ENCODE results near the gene CEP72. TPM values are rescaled to one million over a fixed set of nuclear protein-coding genes. Genes with fewer than 3 reads are reported as not detected.

The CEP72 gene
- total RNA-seq, 1 experiment from 2014 or later: 24.8 TPM

- no peaks in the 10 kb centered on the region for H3K27me3 Mint-ChIP-seq (ENCODE audit: low read depth)
- no peak overlapping the region for H3K4me3 Mint-ChIP-seq
- Histone ChIP-seq H4K91ac (ENCODE audit: insufficient read length, low read depth, low read length) (no peak overlapping the region), H4K5ac (ENCODE audit: insufficient read length, low read depth, low read length) (no peak overlapping the region), H3T11ph (ENCODE audit: low read length) (no peak overlapping the region), H3K4ac (ENCODE audit: low read depth, low read length) (no peak overlapping the region), H3K9ac (ENCODE audit: extremely low read depth, insufficient read length, low read length) (no peak overlapping the region), H2BK120ac (ENCODE audit: low read depth, low read length, poor library complexity, severe bottlenecking) (no peak overlapping the region), H3K56ac (ENCODE audit: insufficient read length, low read depth, low read length) (no peak overlapping the region), H3K18ac (ENCODE audit: insufficient read length, low read depth, low read length) (no peak overlapping the region), H2AFZ (ENCODE audit: low read length) (no peak overlapping the region), H3K23me2 (ENCODE audit: insufficient read length, low read depth, low read length, poor library complexity, severe bottlenecking) (no peaks in the 10 kb centered on the region), H3K14ac (ENCODE audit: insufficient read depth, low read length) (no peak overlapping the region; the same call in 1 of the 2 replicates), H3K23ac (ENCODE audit: insufficient read length, low read depth, low read length) (no peak overlapping the region), H3K79me1 (ENCODE audit: insufficient read depth, low read depth, low read length, poor library complexity, severe bottlenecking) (no peaks in the 10 kb centered on the region), H3K79me2 (ENCODE audit: insufficient read depth, low read length) (no peaks in the 10 kb centered on the region), H3K27me3 (ENCODE audit: insufficient read depth, low read length) (no peaks in the 10 kb centered on the region), H2BK15ac (ENCODE audit: low read depth, low read length) (no peak overlapping the region), H3K27ac (ENCODE audit: insufficient read length, low read depth, low read length) (no peak overlapping the region), H3K9me3 (ENCODE audit: control insufficient read depth, low read depth, low read length) (peaks cover 28% of the 10 kb centered on the region), H3K4me1 (ENCODE audit: insufficient read depth, low read length) (no peaks in the 10 kb centered on the region), H4K20me1 (ENCODE audit: control insufficient read depth, insufficient read depth, insufficient read length) (no peaks in the 10 kb centered on the region), H4K8ac (replicated peaks; ENCODE audit: insufficient read length, low read depth, low read length) (no peak overlapping the region), H2BK20ac (ENCODE audit: low read depth, low read length, poor library complexity, severe bottlenecking) (no peak overlapping the region), H2BK12ac (ENCODE audit: insufficient read length, low read depth, low read length) (no peak overlapping the region), H2AK5ac (ENCODE audit: insufficient read length, low read length) (no peak overlapping the region), H2BK5ac (ENCODE audit: insufficient read length, low read length) (no peak overlapping the region), H3K4me2 (ENCODE audit: insufficient read depth, insufficient read length, low read length) (no peak overlapping the region)
- TF ChIP-seq CTCF (conservative IDR thresholded peaks at IDR 0.05): no peak
- no peak for DNase-seq
- H3K27ac Mint-ChIP-seq: peak overlapping the region in 1 of 3 experiments; percentile 47; a peak in 2 of 7 replicates
- no peaks in the 10 kb centered on the region; a peak in 1 of 5 replicates for H3K9me3 Mint-ChIP-seq
- peaks cover 24 to 34% (median 32%) of the 10 kb centered on the region in 3 experiments for H3K36me3 Mint-ChIP-seq (ENCODE audit: insufficient read depth in 1 of 3, low read depth in 3 of 3)
- H3K4me1 Mint-ChIP-seq: no peaks in the 10 kb centered on the region
- no CpG with 5 or more reads among the region's 13 CpGs for WGBS (ENCODE audit: extremely low coverage, insufficient read length, low lambda C conversion rate)
These were observed 32.4 kb downstream of the CEP72 start for GRCh38 chr5:644509-644908.

Data from H9 (cell line).